Central memory CD4-positive, alpha-beta T cell (primary cell): ENCODE measurements around the gene WFIKKN1.

Experiments
- DNase-seq: peaks from one replicate; pipeline ENCODE4 v3.0.0; 2022

Gene WFIKKN1

GRCh38 chr16:658679-659571, 28.1 kb downstream of the WFIKKN1 start:
- DNase-seq, result no peak

- no peak for DNase-seq
Observed at GRCh38 chr16:659618-660017, 28.8 kb downstream of the WFIKKN1 start.

- DNase-seq, result no peak
Observed at GRCh38 chr16:660132-660458, 29.3 kb downstream of the WFIKKN1 start.

GRCh38 chr16:660459-661183, 29.8 kb downstream of the WFIKKN1 start:
- DNase-seq, result peak; percentile 36

GRCh38 chr16:661184-661821, 30.5 kb downstream of the WFIKKN1 start:
- no peak for DNase-seq

- DNase-seq, result no peak
Observed at GRCh38 chr16:662095-662494, 31.3 kb downstream of the WFIKKN1 start.

GRCh38 chr16:662597-662996, 31.8 kb downstream of the WFIKKN1 start:
- no peak for DNase-seq

- no peak for DNase-seq
Observed at GRCh38 chr16:666572-666971, 35.8 kb downstream of the WFIKKN1 start.

- no peak for DNase-seq
Observed at GRCh38 chr16:667113-667779, 36.5 kb downstream of the WFIKKN1 start.

- DNase-seq, result peak; percentile 84
Observed at GRCh38 chr16:667780-668518, 37.2 kb downstream of the WFIKKN1 start, which contains the start of gene RHOT2. RHOT2 (plus strand) TSS chr16:668132; CDS start chr16:668200, 68 bp downstream.

GRCh38 chr16:668519-669171, 37.9 kb downstream of the WFIKKN1 start:
- no peak for DNase-seq

GRCh38 chr16:669666-670065, 38.9 kb downstream of the WFIKKN1 start:
- DNase-seq, result no peak

GRCh38 chr16:670485-671352, 39.9 kb downstream of the WFIKKN1 start:
- DNase-seq, result no peak

- DNase-seq, result no peak
Observed at GRCh38 chr16:671353-672131, 40.8 kb downstream of the WFIKKN1 start.

- DNase-seq, result no peak
Observed at GRCh38 chr16:672371-672770, 41.6 kb downstream of the WFIKKN1 start.

- no peak for DNase-seq
Observed at GRCh38 chr16:672851-673250, 42.1 kb downstream of the WFIKKN1 start.

GRCh38 chr16:673399-673991, 42.7 kb downstream of the WFIKKN1 start:
- no peak for DNase-seq

- DNase-seq, result no peak
Observed at GRCh38 chr16:674214-674881, 43.6 kb downstream of the WFIKKN1 start.
